BLaER1 (cell line): Measurements from ENCODE around the gene EPS8.

ENCODE experiments used
- H3K27ac ChIP-seq: shearing (Covaris generic); formaldehyde crosslinking; 2 replicates; pipeline ENCODE4 v1.8.1; 2022
- H3K27me3 ChIP-seq: shearing (Covaris generic); formaldehyde crosslinking; 2 replicates; pipeline ENCODE4 v1.8.1; 2022
- H3K36me3 ChIP-seq: shearing (Covaris generic); formaldehyde crosslinking; 2 replicates; pipeline ENCODE4 v1.8.1; 2022
- H3K4me1 ChIP-seq: shearing (Covaris generic); formaldehyde crosslinking; 2 replicates; pipeline ENCODE4 v1.8.1; 2022
- H3K4me2 ChIP-seq: shearing (Covaris generic); formaldehyde crosslinking; 2 replicates; pipeline ENCODE4 v1.8.1; 2022
- H3K4me3 ChIP-seq: shearing (Covaris generic); formaldehyde crosslinking; 2 replicates; pipeline ENCODE4 v1.8.1; 2022
- H3K9ac ChIP-seq: shearing (Covaris generic); formaldehyde crosslinking; 2 replicates; pipeline ENCODE4 v1.8.1; 2022
- H3K9me3 ChIP-seq: shearing (Covaris generic); formaldehyde crosslinking; 2 replicates; pipeline ENCODE4 v1.8.1; 2022
- H4K20me1 ChIP-seq: shearing (Covaris generic); formaldehyde crosslinking; 2 replicates; pipeline ENCODE4 v1.8.1; 2022
- Cebpa-rat ChIP-seq: shearing (Covaris generic); IDR thresholded peaks from 2 replicates; pipeline ENCODE4 v1.8.1; 2022

The EPS8 gene

DNA sequence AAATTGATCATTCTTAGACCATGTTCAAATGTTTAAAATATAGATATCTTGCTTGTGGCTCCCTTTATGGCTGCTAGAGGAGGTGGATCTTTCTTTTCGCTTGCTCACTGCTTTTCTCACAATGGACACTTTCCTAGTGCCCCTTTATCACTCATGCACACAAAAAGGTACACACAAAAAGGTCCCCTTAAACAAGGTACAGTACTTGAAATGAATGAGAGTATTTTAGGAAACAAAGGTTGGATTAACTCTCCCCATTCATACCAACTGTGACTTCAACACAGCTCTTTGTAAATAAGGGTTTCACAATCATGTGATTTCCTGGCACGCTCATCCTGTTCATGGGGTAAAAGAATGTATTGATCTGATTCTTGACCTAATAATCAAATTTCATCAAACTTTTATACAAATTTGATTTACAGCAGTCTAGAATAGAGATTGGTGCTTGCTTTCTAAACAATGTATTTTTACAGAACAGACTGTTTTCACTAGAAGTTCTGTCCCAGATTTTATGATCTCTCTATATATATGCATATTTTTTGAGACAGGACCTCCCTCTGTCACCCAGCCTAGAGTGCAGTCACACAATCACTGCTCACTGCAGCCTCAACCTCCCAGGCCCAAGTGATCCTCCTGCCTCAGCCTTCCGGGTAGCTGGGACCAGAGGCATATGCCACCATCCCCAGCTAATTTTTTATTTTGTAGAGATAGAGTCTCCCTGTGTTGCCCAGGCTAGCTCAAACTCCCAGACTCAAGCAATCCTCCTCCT lies 34.4 kb upstream of the EPS8 start:
- Histone ChIP-seq H3K4me3 (no peak overlapping the region), H3K4me1 (no peaks in the 10 kb centered on the region), H4K20me1 (no peaks in the 10 kb centered on the region), H3K27me3 (no peaks in the 10 kb centered on the region), H3K27ac (no peak overlapping the region), H3K4me2 (no peak overlapping the region), H3K9ac (no peak overlapping the region), H3K36me3 (no peaks in the 10 kb centered on the region), H3K9me3 (no peaks in the 10 kb centered on the region)
- TF ChIP-seq Cebpa-rat, result no peak

DNA sequence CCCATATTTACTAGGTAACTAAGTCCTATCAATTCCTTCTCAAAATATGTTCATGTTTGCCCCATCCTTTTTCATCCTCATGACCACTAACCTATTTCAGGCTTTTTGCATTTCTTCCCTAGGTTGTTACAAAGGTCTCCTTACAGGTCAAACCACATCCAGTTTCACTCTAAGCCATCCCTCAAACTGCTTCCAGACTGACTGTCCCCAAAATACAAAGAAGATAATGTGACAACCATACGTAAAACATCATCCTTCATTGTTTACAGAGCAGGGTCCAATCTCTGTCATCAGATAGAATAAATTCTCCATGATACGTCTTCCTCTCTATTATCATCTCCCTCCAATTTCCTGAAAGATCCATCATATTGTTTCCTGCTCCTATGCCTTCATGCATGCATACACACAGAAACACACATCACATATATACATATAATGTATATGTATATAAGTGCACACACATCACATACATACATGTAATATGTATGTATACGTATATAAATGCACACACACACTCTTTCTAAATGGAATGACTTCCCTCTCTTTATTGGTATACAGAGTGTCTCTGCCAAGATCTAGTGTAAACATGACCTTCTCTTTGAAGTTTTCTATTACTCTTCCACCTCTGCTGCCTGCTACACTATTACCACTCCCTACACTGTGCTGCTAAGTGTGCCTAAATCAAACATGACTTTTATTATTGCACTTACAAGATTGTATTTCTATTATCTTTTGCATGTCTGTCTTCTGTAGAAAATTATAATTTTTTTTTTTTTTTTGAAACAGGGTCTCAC lies 30.7 kb upstream of the EPS8 start:
- TF ChIP-seq Cebpa-rat, result no peak
- H3K27ac ChIP-seq, result no peak overlapping the region
- H3K27me3 ChIP-seq, result no peaks in the 10 kb centered on the region
- no peaks in the 10 kb centered on the region for H4K20me1 ChIP-seq
- no peaks in the 10 kb centered on the region for H3K9me3 ChIP-seq
- H3K9ac ChIP-seq, result no peak overlapping the region
- no peaks in the 10 kb centered on the region for H3K4me1 ChIP-seq
- H3K4me2 ChIP-seq, result no peak overlapping the region
- no peaks in the 10 kb centered on the region for H3K36me3 ChIP-seq
- no peak overlapping the region for H3K4me3 ChIP-seq

DNA sequence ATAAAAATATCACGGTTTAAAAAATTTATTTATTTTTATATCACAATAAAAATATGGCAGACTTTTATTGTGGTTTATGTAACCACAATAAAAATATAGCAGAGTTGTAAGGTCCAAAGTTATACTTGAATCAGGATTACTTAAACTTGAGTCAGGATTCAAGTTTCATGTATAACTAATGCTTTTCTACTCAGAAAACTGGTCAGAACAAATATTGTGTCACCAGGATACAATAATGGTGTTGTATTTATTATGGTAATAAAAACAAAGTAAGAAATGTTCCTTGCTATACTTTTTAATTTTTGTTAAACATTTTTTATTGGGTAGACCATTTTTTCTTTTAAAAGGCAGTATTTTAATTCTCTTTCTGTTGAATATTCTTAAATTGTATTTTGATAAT lies 29.2 kb upstream of the EPS8 start:
- Histone ChIP-seq H3K4me2 (no peak overlapping the region), H3K9ac (no peak overlapping the region), H3K4me3 (no peak overlapping the region), H3K27ac (no peak overlapping the region), H3K27me3 (no peaks in the 10 kb centered on the region), H3K4me1 (no peaks in the 10 kb centered on the region), H4K20me1 (no peaks in the 10 kb centered on the region), H3K9me3 (no peaks in the 10 kb centered on the region), H3K36me3 (no peaks in the 10 kb centered on the region)
- TF ChIP-seq Cebpa-rat, result no peak

- H3K27me3 ChIP-seq, result no peaks in the 10 kb centered on the region
- H3K4me3 ChIP-seq, result no peak overlapping the region
- no peak overlapping the region for H3K4me2 ChIP-seq
- no peaks in the 10 kb centered on the region for H3K36me3 ChIP-seq
- no peak overlapping the region for H3K27ac ChIP-seq
- TF ChIP-seq Cebpa-rat, result no peak
- no peaks in the 10 kb centered on the region for H3K4me1 ChIP-seq
- H3K9me3 ChIP-seq, result no peaks in the 10 kb centered on the region
- H3K9ac ChIP-seq, result no peak overlapping the region
- no peaks in the 10 kb centered on the region for H4K20me1 ChIP-seq
Observed at GRCh38 chr12:15815730-15816129, 26.5 kb upstream of the EPS8 start.

- Histone ChIP-seq H3K9me3 (no peaks in the 10 kb centered on the region), H3K9ac (no peak overlapping the region), H4K20me1 (no peaks in the 10 kb centered on the region), H3K27ac (no peak overlapping the region), H3K4me1 (no peaks in the 10 kb centered on the region), H3K27me3 (no peaks in the 10 kb centered on the region), H3K36me3 (no peaks in the 10 kb centered on the region), H3K4me2 (no peak overlapping the region), H3K4me3 (no peak overlapping the region)
- TF ChIP-seq Cebpa-rat, result no peak
Observed at GRCh38 chr12:15811214-15812127, 22.3 kb upstream of the EPS8 start.

DNA sequence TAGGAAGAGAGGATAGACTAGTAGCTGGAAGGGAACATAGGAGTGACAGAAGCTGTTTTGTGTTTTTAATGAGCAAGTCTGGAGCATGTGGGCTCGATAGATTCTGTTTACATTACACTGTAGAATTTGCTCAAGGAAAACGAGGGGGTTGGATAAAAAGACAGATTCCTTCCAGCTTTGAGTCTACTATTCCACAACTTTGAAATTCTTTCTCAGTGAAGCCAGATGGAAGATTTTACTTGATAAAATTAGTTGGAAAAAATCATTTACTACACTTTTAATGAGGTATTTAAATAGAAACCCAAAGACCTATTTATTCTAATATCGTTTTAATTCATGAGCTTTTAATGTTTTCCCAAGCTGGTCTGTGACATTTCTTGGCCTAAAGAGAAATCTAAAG lies 19.5 kb upstream of the EPS8 start:
- H3K4me3 ChIP-seq, result no peak overlapping the region
- H3K27ac ChIP-seq, result no peak overlapping the region
- H3K4me2 ChIP-seq, result no peak overlapping the region
- H3K9ac ChIP-seq, result no peak overlapping the region
- TF ChIP-seq Cebpa-rat, result no peak
- H4K20me1 ChIP-seq, result no peaks in the 10 kb centered on the region
- no peaks in the 10 kb centered on the region for H3K9me3 ChIP-seq
- no peaks in the 10 kb centered on the region for H3K4me1 ChIP-seq
- no peaks in the 10 kb centered on the region for H3K36me3 ChIP-seq
- no peaks in the 10 kb centered on the region for H3K27me3 ChIP-seq

DNA sequence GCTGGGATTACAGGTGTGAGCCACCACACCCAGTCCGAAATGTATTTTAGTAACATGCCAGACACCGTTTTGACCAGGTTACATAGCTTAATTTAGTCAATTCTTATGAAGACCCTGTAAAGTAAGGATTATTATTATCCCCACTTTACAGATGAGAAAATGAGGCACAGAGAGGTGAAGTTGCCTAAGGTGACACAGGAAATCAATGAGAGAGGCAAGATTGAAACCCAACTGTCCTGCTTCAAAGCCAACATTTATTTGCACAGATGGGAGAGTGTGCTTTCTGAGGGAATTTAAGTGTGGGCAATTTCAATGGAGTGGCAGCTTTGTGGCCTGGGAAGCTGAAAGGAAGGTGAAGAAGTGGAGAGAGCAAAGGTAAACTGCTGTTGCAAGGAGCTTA lies 19.1 kb upstream of the EPS8 start:
- TF ChIP-seq Cebpa-rat, result no peak
- Histone ChIP-seq H3K4me1 (no peaks in the 10 kb centered on the region), H3K27ac (no peak overlapping the region), H3K4me2 (no peak overlapping the region), H3K9me3 (no peaks in the 10 kb centered on the region), H3K27me3 (no peaks in the 10 kb centered on the region), H3K4me3 (no peak overlapping the region), H3K9ac (no peak overlapping the region), H3K36me3 (no peaks in the 10 kb centered on the region), H4K20me1 (no peaks in the 10 kb centered on the region)

DNA sequence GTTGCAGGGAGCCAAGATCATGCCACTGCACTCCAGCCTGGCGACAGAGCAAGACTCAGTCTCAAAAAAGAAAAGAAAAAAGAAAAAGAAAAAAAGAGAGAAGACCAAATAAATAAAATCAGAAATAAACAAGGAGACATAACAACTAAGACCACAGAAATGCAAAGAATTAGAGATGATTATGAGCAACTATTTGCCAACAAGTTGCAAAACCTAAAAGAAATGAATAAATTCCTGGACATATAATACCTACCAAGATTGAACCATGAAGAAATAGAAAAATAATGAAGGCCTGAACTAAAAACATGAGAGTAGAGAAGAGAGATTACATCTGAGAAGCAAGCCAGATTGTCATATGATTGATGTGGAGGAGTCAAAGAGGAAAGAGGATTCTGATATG lies 17.6 kb upstream of the EPS8 start:
- H3K9me3 ChIP-seq, result no peaks in the 10 kb centered on the region
- H3K27me3 ChIP-seq, result no peaks in the 10 kb centered on the region
- no peaks in the 10 kb centered on the region for H3K36me3 ChIP-seq
- H3K4me3 ChIP-seq, result no peak overlapping the region
- no peak overlapping the region for H3K4me2 ChIP-seq
- no peak overlapping the region for H3K9ac ChIP-seq
- H3K4me1 ChIP-seq, result no peaks in the 10 kb centered on the region
- no peak for TF ChIP-seq Cebpa-rat
- no peak overlapping the region for H3K27ac ChIP-seq
- H4K20me1 ChIP-seq, result no peaks in the 10 kb centered on the region

DNA sequence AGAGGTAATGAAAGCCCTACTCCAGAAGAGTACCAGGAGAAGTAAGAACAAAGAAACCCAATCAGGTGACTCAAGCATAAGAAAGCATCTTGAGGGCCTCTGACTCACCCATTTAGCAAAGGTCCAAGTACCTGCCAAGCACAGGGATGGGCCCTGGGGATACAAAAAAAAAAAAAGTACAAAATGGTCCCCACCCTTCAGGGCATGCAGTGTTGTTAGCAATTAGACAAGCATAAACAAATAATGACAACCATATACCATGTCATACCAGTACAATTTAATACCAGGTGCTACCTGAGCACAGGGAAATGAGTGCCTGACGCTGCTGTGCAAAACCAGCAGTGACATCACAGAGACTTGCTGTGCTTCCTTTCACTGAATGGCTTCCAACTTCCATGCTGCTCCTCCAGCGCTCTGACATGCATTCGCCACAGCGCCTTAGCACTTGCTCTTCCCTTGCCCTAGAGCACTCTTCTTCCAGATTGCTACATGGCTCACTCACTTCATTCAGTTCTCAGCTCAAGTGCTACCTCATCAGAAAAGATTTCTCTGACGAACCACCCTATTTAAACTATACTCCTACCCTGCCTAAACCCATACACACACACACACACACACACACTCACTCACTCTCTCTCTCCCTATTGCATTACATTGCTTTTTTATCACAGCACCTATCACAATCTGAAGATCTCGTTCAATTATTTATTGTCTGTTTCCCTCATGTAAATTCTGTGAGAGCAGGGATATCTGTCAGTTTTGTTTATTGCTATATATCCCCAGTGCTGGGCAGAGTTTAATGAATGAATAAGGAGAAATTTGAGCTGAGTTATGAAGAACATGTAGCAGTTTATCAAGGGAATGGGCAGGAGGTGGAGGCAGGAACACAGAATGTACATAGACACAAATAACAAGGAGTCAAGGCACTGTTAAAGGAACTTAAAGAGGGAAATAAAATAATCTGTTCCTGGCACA lies 12.9 kb upstream of the EPS8 start:
- no peak for TF ChIP-seq Cebpa-rat
- no peak overlapping the region for H3K9ac ChIP-seq
- H3K4me2 ChIP-seq, result no peak overlapping the region
- H3K27ac ChIP-seq, result no peak overlapping the region
- no peak overlapping the region for H3K4me3 ChIP-seq
- H3K4me1 ChIP-seq, result no peaks in the 10 kb centered on the region
- H4K20me1 ChIP-seq, result no peaks in the 10 kb centered on the region
- no peaks in the 10 kb centered on the region for H3K27me3 ChIP-seq
- H3K36me3 ChIP-seq, result no peaks in the 10 kb centered on the region
- H3K9me3 ChIP-seq, result no peaks in the 10 kb centered on the region
